ENCODE measurements around the gene RPL37. TPM values are rescaled to one million over a fixed set of nuclear protein-coding genes. Genes with fewer than 3 reads are reported as not detected.
A peak's percentile ranks its signal among the peaks of the same experiment; 100 is the strongest.

Gene RPL37
- total and polyA plus RNA-seq, 2 experiments from 2014 or later, result 68.7 to 534 TPM

- TF ChIP-seq CTCF (IDR thresholded peaks at IDR 0.05; ENCODE audit: poor library complexity), result no peak
- TF ChIP-seq EZH2phosphoT487 (IDR thresholded peaks at IDR 0.05; ENCODE audit: low read depth, severe bottlenecking, unreplicated experiment), result no peak
- TF ChIP-seq EZH2 (IDR thresholded peaks at IDR 0.05; ENCODE audit: borderline replicate concordance), result no peak
- Histone ChIP-seq H3K4me2 (no peak overlapping the region), H3K9me3 (ENCODE audit: low read depth) (no peaks in the 10 kb centered on the region), H3K27ac (peak overlapping the region; percentile 82), H3K4me3 (no peak overlapping the region), H4K20me1 (ENCODE audit: insufficient read depth, poor library complexity, severe bottlenecking) (peaks cover 15% of the 10 kb centered on the region), H3K4me1 (ENCODE audit: insufficient read depth) (peaks cover 21% of the 10 kb centered on the region), H2AFZ (no peak overlapping the region), H3K79me2 (peaks cover 74% of the 10 kb centered on the region), H3K27me3 (no peaks in the 10 kb centered on the region), H3K9me2 (replicated peaks; ENCODE audit: insufficient read depth) (no peaks in the 10 kb centered on the region), H3K36me3 (replicated peaks; ENCODE audit: insufficient read depth, low read depth) (no peaks in the 10 kb centered on the region)
- DNase-seq (ENCODE audit: low spot score), result no peak
- 61% methylated on average over 1 of the region's 1 CpG for WGBS (ENCODE audit: low lambda C conversion rate, missing lambda C conversion rate)
Measured at GRCh38 chr5:40776658-40776977, 58.4 kb downstream of the RPL37 start.

GRCh38 chr5:40775846-40776657 lies 59.0 kb downstream of the RPL37 start:
- Histone ChIP-seq H3K9me2 (replicated peaks; ENCODE audit: insufficient read depth) (no peaks in the 10 kb centered on the region), H3K4me3 (no peak overlapping the region), H3K27me3 (no peaks in the 10 kb centered on the region), H3K36me3 (replicated peaks; ENCODE audit: insufficient read depth, low read depth) (no peaks in the 10 kb centered on the region), H3K9me3 (ENCODE audit: low read depth) (no peaks in the 10 kb centered on the region), H3K4me2 (peak overlapping the region; percentile 38), H3K27ac (peak overlapping the region; percentile 82), H3K4me1 (ENCODE audit: insufficient read depth) (peaks cover 21% of the 10 kb centered on the region), H4K20me1 (ENCODE audit: insufficient read depth, poor library complexity, severe bottlenecking) (peaks cover 9% of the 10 kb centered on the region), H2AFZ (no peak overlapping the region), H3K79me2 (peaks cover 68% of the 10 kb centered on the region)
- TF ChIP-seq CTCF (IDR thresholded peaks at IDR 0.05; ENCODE audit: poor library complexity) (no peak), EZH2 (IDR thresholded peaks at IDR 0.05; ENCODE audit: borderline replicate concordance) (no peak)
- WGBS (ENCODE audit: low lambda C conversion rate, missing lambda C conversion rate), result 61% methylated on average over 6 of the region's 6 CpGs
- DNase-seq (ENCODE audit: low spot score), result no peak

Small RNA genes within 50 kb of the gene (small RNA-seq; reads per million reads assigned to genes)
- gene RF00191 (not detected), gene SNORD72 (133 reads per million, percentile 98 among the genes with 10 or more reads in this experiment)

Other genes starting within 250 kb of the RPL37 start
- 1.4 and 7.1 TPM in 2 replicates for gene PTGER4, start 155.3 kb downstream of the RPL37 start, total RNA-seq
- 1.4 and 3.6 TPM in 2 replicates for gene PTGER4, start 155.3 kb downstream of the RPL37 start, polyA plus RNA-seq
- 15.4 and 19.3 TPM in 2 replicates for gene TTC33, start 79.3 kb downstream of the RPL37 start, total RNA-seq
- gene TTC33, start 79.3 kb downstream of the RPL37 start, polyA plus RNA-seq, result 5.6 and 8.8 TPM in 2 replicates
- 87.9 and 90.4 TPM in 2 replicates for gene PRKAA1, start 36.8 kb downstream of the RPL37 start, total RNA-seq
- gene PRKAA1, start 36.8 kb downstream of the RPL37 start, polyA plus RNA-seq, result 24.5 and 25.7 TPM in 2 replicates
- 4.5 and 5.5 TPM in 2 replicates for gene CARD6, start 6.1 kb upstream of the RPL37 start, total RNA-seq
- 1.4 and 2.6 TPM in 2 replicates for gene CARD6, start 6.1 kb upstream of the RPL37 start, polyA plus RNA-seq
- 10.3 and 43.5 TPM in 2 replicates for gene C7, start 74.3 kb upstream of the RPL37 start, total RNA-seq
- gene C7, start 74.3 kb upstream of the RPL37 start, polyA plus RNA-seq, result 5.3 and 7.7 TPM in 2 replicates
- not detected in 2 replicates for gene MROH2B, start 236.1 kb upstream of the RPL37 start, total RNA-seq
- not detected in 2 replicates for gene MROH2B, start 236.1 kb upstream of the RPL37 start, polyA plus RNA-seq